ENCODE results near the gene OR13D1.

DNA sequence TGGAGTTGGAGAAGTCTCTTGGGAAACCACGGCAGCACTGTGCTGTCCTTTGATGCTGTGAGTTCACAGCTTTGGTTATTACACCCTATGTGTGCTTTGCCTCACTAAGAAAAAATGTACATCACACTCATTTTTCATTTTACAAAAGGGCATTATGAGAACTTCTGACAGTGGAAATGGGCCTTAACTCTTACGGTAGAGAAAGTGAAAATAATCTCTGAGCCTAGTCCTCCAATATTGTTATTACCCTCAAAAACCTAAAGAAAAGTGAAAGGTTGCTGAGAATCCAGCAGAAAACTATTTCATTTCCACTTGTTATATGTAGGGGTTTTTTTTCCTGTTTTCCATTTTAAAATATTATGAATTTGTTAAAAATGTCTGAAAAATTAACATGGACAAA is 8.2 kb upstream of the OR13D1 start:
- TF ChIP-seq, protein P1, sequence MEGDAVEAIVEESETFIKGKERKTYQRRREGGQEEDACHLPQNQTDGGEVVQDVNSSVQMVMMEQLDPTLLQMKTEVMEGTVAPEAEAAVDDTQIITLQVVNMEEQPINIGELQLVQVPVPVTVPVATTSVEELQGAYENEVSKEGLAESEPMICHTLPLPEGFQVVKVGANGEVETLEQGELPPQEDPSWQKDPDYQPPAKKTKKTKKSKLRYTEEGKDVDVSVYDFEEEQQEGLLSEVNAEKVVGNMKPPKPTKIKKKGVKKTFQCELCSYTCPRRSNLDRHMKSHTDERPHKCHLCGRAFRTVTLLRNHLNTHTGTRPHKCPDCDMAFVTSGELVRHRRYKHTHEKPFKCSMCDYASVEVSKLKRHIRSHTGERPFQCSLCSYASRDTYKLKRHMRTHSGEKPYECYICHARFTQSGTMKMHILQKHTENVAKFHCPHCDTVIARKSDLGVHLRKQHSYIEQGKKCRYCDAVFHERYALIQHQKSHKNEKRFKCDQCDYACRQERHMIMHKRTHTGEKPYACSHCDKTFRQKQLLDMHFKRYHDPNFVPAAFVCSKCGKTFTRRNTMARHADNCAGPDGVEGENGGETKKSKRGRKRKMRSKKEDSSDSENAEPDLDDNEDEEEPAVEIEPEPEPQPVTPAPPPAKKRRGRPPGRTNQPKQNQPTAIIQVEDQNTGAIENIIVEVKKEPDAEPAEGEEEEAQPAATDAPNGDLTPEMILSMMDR (conservative IDR thresholded peaks at IDR 0.05): no peak
- no peak for TF ChIP-seq EZH2 (IDR thresholded peaks at IDR 0.05; ENCODE audit: low read depth)

All from PC-9 (cell line).